HG03469 (cell line): Measurements from ENCODE around the gene ADAM23.

ENCODE experiments used
- ATAC-seq: cut with Tn5 transposase; IDR thresholded peaks from one replicate; pipeline ENCODE4 v1.9.1; 2021; ENCODE audit warnings: mild to moderate bottlenecking, moderate library complexity, moderate number of reproducible peaks; ENCODE audit not compliant: unreplicated experiment

ADAM23 gene

DNA sequence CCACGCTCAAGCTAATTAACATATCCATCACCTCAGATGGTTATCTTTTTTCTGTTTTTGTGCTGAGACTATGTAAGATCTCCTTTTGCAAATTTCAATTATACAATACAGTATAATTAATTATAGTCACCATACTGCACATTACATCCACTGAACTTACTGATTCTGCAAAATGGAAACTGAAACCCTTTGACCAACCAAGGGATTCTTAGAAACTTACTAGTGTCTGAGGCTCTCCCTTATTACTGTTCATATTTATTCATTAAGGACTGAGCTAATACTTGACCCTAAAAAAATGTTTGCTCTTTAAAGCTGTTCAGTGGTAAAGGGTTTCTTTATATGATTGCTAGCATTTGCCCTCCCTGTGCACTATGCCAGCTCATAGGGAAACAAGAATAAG is 50.7 kb downstream of the ADAM23 start:
- no peak for ATAC-seq

DNA sequence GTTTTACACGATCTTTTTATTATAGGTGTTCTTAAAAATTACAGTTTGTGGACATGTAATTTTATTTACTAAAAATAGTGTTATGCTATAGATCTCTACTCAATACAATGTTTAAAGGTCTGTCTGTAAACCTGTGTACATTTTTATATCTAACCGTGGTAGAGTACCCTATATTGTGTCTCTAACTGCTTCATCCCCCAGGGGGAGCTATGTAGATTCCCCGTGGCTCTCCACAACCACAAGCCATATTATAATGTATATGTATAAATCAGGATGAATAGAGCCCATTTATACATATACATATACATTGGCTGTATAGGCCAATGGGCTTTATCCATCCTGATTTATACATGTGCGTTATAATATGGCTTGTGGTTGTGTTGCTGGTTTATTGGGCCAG is 59.4 kb downstream of the ADAM23 start:
- ATAC-seq = no peak

GRCh38 chr2:206511283-206511682 is 68.0 kb downstream of the ADAM23 start:
- no peak for ATAC-seq

- no peak for ATAC-seq
Observed at GRCh38 chr2:206512999-206513398, 69.7 kb downstream of the ADAM23 start.

DNA sequence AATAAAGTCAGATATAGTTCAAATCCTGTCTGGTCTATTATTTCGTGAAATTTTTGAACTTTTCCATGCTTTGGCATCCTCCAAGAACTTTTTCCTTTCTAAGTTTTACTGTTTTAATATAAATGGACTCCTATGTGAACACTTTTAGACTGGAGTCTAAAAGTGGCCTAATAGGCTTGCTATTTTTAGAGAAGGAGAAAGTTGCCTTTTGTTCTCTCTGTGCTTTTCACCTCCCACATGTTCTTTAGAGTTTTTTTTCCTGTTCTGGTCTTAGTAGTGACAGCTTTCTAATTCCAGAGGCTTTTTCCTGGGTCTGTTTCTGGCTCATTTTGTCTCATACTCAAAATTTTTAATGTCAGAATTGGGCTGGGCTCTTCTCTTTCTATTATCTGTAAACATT is 72.2 kb downstream of the ADAM23 start:
- ATAC-seq = no peak

- ATAC-seq = no peak
Observed at GRCh38 chr2:206518997-206519396, 75.7 kb downstream of the ADAM23 start.

- no peak for ATAC-seq
Observed at GRCh38 chr2:206520450-206520849, 77.1 kb downstream of the ADAM23 start.

DNA sequence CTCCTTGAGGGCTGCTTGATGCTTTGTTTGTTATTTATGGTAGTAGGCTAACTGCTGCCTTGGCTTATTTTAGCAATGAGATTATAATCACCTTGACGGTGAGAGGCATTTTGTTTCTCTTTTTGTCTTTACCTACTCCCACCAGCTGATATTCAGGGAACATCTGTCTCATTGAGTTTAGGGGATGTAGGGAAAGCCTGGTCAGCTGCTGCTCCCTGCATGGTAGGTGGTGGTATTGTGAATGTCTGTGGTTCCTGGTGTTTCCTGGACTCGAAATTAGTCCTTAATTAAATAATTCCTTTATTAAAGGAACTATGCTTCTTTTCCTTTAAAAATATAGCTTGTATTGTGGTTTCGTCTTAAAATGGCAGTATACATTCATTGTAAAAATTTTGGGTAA is 77.8 kb downstream of the ADAM23 start:
- no peak for ATAC-seq

DNA sequence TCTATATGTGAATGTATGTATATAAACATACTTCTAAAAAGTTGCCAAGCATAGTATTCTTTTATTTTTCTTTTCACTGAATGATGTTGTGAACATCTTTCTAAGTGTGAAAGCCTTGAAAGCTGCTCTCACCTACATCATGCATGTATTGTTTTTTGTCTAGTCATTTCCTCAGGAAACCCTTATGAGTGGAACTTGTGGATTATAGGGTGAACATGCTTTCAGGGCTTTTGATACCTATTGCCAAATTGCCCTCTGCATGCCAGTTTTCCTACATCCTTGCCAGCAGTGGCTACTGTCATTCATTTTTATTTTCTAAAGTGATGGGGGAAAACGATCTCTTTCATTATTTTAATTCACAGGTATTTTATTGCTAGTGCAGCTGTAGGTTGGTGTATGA is 78.3 kb downstream of the ADAM23 start:
- ATAC-seq = no peak

GRCh38 chr2:206526416-206526815 is 83.1 kb downstream of the ADAM23 start:
- ATAC-seq = no peak

DNA sequence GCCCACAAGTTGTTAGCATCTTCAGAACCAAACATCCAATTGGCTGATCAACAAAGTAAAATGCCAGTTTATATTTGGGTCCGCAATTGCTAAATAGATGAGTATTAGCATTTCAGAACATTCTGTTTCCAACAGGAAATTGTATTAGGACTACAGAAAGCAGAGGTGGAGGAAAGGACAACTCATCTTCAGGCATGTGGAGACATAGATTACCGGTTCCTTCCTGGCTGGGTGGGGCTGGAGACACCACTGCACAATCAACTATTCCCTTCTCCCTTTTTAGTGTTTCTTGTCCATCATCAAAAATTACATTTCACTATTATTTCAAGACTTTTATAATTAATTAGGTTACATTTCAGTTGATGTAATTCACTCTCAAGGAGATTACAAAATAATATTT is 83.8 kb downstream of the ADAM23 start:
- no peak for ATAC-seq

DNA sequence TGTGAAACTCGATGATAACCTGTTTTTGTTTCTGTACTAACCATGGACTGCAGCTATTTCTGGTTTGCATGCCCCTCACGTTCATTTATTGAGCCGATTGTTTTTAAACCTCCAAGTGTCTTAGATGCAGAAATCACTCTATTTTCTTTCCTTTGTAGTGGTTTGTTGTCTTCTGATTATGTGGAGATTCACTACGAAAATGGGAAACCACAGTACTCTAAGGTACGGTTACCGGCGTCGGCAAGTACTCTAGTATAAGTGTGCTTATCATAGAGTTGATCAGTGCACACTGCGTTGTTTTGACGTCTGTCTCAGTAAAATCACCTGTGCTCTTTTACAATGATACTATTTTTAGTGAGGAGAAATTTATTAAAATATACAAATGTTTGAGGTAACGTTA is 87.4 kb downstream of the ADAM23 start:
- ATAC-seq = no peak

DNA sequence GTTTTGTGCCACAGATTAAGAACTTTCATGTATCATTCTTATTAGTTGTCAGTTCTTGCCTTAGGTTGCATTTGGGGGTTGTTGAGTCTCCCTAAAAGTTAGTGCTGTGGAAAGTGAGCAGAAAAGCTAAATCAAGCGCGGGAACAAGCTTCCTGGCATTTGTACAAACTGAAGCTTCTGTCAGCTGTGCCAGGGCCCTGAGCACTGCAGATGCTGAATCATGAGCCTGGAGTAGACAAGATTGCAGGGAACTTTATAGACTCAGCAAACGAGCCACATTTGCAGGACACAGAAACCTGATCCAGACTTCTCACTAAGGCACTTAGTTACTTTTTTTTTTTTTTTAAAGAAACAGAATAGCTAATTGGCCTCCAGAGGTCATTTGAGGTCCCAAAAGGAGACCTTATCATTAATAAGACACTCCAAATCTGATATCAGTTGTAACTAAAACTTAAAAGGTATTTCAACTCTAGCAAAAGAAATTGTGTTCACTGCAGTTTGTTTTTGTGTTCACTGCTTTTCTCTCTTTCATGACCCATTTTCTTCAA is 88.7 kb downstream of the ADAM23 start:
- no peak for ATAC-seq

- no peak for ATAC-seq
Observed at GRCh38 chr2:206533977-206534376, 90.6 kb downstream of the ADAM23 start.

DNA sequence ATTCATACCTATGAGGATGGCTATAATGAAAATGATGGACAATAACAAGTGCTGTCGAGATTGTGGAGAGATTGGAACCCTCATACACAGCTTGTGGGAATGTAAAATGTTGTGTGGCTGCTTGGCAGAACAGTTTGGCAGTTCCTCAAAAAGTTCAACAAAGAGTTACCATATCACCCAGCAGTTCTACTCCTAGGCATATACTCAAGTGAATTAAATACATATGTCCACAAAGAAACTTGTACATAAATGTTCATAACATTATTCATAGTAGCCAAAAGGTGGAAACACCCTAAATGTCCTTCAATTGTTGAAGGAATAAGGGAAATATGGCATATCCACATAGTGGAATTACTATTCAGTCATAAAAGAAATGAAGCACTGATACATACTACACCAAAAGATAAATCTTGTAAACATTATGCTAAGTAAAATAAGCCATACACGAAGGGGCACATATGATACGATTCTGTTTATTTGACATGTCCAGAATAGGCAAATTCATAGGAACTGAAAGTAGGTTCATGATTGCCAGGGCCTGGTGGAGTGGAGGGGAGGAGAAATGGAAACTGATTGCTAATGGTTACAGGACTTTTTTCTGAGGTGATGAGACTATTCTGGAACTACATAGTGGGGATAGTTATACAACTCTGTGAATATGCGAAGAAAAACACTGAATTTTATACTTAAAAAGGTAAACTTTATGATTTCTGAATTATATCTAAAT is 92.1 kb downstream of the ADAM23 start:
- ATAC-seq = no peak

DNA sequence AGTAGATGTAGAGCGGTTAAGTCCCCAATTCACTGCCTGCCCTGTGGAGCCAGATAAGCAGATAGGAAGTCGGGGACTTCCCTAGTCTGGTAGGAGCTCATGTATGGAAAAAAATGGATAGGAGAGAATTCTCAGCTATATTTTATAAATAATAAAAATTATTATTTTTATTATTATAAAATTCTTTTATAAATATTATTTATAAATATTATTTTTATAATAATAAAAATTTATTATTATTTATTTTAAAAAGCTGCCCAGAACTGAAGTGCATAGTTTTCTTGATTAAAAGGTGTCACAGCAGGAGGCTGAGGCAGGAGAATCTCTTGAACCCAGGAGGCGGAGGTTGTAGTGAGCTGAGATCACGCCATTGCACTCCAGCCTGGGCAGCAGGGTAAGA is 97.4 kb downstream of the ADAM23 start:
- no peak for ATAC-seq

- no peak for ATAC-seq
Observed at GRCh38 chr2:206543073-206543472, 99.7 kb downstream of the ADAM23 start.

- ATAC-seq = no peak
Observed at GRCh38 chr2:206548383-206548782, 105.1 kb downstream of the ADAM23 start.

DNA sequence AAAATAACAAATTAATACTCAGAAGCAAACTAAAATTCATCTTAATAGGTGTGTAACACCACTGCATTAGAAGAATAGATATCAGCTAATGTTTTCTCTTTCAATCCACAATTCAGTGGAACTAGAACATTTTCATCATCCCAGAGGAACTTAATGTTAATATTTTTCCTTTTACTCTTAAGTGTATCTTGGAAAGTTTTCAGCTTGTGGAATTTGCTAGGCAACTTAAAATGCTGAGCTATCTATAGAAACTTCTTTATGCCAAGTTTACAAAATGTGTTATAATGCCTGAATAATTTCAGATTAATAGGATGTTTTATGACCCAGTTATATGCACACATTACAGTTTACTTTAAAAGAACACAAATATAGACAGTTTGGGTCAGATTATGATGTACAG is 112.4 kb downstream of the ADAM23 start:
- ATAC-seq = no peak

DNA sequence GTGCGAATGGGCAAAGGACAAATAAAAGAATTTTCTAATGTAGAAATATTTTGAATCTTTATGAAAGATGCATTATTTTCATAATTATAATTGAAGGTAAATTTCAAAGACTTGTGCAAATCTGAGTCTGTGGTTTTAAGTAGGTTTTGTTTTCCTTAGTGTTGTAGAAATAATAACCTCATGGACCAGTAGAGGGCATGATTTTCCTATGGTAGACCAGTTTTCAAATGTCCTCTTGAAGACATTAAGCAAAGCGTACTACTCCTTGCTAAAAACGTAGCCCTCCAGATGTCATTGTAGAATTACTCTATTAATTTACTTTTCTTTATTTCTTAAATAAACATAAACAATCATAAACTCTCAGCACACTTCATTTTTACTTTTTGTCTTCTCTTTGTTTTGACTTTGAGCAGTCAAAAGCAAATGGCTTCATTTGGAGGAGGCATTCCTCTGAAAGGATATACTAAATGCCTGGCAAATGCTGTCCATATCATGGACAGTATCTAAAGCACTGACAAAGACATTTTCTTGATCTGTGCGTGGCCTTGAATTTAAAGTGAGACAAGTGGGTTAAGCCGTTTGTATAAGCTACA is 113.1 kb downstream of the ADAM23 start:
- ATAC-seq = no peak

DNA sequence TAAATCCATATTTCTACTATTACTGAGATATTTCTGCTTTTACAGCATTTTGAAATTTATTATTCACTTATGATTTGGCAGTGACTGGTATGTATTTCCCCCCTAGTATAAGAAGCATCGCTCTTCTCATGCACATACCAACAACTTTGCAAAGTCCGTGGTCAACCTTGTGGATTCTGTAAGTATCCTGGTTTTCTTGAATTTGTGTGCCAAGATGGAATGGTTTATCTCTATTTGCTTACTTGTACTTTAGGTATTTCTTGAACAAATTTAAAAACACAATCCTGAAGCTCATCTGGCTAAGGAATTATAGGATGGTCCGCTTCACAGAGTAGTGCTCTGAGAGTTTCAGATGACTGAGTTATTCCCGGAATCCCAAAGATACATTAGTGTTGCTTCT is 114.0 kb downstream of the ADAM23 start:
- no peak for ATAC-seq

GRCh38 chr2:206558492-206558891 is 115.2 kb downstream of the ADAM23 start:
- ATAC-seq = no peak

DNA sequence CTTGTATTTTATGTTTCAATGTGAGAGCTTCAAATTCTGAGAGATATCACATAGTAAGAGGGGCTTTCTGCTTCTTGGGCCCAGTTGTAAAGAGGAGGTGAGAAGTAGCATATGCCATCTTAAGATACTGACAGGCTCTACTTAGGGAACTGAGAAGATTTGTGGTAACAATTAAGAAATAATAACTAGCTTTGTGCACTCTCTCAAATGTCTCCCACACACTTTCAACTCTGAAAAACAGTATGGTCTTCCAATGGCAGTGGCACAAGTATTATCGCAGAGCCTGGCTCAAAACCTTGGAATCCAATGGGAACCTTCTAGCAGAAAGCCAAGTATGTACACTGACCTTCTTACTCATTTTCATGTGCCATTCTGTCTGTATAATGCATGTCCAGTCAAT is 118.6 kb downstream of the ADAM23 start:
- ATAC-seq = no peak
